Measurements from ENCODE around the gene UST.
"Not testable (repeated sequence)": the region's sequence is repeated elsewhere in the genome, so short reads cannot be mapped to it uniquely, and the experiment has no call there.

UST gene

DNA sequence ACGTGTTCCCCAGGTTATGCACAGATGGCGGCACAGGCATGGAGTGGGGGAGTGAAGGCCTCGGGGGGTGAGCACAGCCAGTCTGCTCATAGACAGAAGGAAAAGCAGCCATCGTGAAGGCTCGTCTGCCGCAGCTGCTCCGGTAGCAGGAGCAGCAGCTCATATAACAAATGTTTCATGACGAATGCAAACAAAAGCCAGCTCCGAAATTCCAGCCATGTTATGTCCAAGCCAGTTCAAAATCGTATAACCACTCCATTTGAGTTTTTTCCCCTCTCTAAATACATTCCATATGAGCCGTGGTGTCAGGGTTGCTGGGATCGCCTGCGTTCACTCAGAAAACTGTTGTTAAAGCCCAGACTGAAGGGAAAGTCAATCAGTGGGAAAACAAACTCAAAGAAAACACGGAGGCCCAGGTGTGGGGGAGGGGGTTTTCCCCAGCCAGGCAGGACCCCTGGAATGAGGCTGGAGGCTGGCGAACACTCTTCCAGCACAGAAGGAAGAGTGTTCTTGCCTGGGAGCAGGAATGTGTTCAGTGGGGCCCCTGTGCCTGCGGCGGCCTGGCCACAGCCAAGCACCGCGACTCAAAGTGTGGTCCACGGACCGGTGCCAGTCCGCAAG is 290.3 kb downstream of the UST start:
- no peak for DNase-seq (ENCODE audit: low spot score)

DNA sequence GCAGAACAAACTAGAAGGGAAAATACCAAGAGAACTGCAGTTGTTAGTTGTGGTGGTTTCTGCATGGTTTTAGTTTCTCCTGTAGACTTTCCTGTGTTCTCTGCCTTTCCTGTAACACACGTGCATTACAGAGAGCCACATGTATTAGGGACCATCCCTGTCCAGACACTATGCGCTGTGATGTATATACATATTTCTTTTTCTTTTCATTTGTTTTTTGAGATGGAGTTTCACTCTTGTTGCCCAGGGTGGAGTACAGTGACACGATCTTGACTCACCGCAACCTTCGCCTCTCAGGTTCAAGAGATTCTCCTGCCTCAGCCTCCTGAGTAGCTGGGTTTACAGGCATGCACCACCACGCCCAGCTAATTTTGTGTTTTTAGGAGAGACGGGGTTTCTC is 292.2 kb downstream of the UST start:
- DNase-seq (ENCODE audit: low spot score): not testable (repeated sequence)

DNA sequence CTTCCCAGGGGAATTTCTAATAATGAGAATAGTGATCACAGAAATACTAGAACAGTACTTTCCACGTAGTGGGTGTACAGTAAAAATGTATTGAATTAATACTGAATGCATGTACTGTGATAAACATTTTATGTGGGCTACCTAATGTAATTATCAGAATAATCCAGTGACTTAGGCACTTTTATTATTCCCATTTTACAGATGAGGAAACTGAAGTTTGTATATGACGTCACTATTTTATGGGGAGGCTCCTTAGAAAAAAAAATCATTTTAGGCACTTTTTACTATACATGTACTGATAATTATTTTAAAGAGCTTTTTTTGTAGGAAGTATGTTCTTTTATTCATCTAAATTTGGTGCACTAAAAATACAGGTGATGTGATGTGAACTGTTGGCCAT is 295.1 kb downstream of the UST start:
- no peak for DNase-seq (ENCODE audit: low spot score)

DNA sequence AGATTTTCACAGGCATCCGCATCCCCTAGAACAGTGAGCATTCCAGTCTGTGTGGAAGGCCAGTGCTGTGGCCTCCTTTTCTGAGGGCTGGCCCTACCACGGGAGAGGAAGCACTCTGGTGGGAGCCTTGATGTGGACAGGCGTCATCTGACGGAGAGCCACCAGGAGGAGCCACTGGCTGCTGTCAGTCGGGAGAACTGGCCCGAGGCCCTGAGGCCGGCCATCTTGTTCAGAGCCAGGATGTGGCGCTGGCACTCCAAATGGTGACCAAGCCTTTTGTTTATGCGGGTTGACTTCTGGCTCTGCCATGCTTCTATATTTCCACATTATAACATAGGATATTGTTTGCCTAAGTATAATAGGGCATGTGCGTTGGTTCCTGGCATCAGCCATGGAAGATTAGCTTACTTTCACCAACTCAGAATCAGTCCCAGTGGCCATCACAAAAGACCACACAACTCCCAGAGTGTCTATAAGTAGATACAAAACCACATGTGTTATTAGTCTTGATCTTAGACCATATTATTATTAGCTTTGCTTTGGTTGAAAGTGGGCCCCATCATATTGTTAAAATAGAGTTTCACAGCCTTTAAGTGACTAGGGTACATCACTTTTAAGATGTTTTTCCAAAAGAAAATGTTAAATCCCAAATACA is 296.8 kb downstream of the UST start:
- DNase-seq (ENCODE audit: low spot score): peak; percentile 66

DNA sequence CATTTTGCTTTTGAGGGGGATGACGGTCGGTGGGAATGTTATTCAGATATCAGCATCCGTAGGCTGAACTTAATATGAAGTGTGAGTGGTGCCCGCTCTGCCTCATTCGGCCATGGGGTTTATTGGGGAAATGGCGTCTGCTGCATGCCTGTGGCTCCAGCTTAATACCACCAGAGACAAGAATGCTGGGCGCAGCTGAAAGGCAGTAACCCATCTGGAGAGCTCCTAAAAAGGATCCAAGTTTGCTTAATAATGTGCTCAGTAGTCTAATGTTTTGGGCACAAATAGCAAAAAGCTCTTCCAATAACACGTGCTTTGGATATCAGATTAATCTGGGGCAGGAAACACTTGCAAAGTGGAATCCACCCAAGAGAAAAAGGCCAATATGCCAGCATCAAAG is 297.7 kb downstream of the UST start:
- no peak for DNase-seq (ENCODE audit: low spot score)

DNA sequence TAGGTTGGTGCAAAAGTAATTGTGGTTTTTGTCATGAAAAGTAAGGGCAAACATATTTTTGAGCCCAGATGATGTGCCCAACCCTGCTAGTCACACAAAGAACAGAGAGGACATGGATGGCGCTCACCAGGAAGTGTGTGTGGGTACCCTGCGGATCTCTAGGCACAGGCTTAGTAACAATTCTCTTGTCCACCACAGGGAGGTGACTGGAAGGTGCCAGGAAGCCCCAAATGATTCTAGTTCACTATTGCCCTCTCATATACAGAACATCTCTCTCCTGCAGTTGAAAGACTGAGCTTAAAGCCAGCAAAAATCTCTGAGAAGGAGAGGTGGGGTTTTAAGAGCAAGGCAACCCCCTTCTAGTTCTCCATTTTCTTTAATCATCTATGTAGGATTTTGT is 298.6 kb downstream of the UST start:
- no peak for DNase-seq (ENCODE audit: low spot score)

DNA sequence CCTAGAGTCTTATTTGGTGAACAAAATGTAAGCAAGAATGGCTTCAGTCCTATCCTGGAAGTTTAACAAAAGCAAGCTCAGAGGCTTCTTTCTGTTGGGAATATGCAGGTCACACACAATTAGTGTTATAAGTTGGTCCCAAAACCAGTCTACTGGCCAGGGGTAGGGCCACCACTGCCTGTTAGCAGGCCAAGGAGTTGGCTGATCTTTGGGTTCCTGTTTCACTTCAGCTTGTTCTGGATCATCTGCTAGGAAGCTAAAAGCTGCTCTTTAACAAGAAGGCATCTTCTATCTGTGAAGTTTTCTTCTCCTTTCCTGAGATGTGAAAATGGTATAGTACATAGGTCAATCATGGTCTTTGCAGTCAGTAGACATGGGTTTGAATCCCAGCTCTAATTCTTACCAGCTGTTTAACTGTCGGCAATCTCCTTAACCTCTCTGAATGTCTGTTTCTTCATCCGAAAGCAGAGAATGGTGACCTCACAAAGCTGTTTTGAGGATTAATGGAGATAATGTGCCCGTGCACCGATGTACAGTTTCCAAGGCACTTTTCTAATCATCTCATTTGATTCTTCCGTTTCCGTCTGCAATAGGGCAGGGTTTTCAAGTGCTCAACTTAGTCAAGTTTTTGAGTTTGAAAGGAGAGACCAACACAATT is 299.5 kb downstream of the UST start:
- no peak for DNase-seq (ENCODE audit: low spot score)

DNA sequence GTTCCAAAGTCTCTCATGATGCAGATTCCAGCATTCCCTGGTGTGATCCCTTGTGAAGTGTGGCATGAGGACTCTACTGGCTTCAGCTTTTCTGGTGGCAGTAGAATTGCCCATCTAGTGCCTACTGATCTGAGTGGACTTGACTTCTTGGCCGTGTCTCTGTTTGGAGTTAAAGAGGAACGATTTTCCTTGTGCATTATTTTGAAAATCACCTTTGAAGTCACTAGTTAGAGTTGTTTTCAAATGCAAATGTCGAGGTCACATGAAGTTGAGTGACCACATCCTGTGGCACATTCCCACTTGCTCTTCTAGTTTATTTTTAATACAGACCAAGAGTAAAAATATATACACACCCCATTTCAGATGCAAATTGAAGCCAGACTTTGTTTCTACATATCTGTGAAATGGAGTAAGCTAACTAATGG is 300.0 kb downstream of the UST start:
- no peak for DNase-seq (ENCODE audit: low spot score)

DNA sequence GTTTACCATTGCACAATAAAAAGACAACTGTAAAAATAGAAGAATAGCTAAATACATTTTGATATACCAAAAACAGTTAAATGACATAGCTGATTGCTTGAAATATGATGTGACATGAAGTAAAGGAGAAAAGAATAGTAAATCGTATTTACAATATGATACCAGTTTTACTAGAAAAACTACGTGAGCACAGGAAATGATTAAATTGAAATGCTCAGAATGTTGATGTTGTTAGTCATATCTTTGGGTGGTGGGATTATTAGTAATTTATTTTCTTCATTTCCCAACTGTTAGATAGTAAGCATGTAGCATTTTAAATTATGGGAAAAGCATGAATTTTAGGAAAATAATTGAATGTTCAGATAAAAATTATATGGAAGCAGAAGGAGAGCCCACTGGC is 302.4 kb downstream of the UST start:
- no peak for DNase-seq (ENCODE audit: low spot score)

DNA sequence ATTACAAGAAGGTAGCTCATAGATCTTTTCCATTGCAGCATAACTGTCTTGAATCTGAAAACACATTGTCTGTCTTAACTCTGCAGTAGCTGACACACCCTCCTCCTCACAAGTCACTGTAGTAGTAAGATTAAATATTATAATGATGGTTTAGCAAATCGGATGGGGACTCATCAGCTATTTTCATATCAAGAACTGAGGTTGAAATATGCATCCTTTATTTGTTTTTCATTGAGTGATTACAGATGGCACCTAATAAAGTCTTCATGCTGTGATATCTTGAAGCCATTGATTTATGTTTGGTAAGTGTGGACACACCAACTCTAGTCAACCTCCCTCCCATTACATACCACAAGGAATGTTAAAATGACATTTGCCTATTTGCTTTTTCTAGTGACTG is 303.3 kb downstream of the UST start:
- DNase-seq (ENCODE audit: low spot score): no peak

DNA sequence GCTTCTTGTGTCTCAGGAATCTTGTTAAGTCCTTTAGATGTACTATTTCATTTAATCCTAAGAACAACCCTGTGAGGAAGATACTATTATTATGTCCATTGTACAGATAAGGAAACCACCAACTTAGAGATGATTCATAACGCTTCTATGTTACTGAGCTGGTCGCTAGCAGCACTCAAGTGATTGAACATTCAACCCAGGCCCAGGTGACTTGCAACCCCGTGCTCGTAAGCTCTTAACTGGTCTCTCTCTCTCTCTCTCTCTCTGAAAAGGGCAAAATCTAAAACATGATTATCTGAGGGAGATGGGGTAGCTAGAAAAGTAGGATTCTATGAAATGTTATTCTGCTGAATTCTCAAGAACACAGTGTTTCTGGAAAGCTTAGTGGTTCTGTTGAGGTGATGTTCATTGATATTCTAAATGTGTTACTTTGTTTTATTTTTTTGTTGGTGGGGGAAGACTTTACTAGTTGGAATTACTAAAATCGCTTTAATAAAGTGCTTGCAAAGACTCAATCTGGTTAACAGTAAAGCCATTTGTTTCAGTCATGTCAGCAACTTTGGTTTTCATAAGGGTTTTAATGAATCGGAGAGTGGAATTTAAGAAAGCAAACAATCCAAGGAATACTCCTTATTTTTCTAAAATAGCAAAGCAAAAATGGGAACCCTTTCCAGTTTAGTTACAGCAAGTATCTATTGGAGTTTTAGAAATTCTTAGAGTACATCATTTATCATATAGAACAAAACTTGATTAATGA is 305.7 kb downstream of the UST start:
- no peak for DNase-seq (ENCODE audit: low spot score)

DNA sequence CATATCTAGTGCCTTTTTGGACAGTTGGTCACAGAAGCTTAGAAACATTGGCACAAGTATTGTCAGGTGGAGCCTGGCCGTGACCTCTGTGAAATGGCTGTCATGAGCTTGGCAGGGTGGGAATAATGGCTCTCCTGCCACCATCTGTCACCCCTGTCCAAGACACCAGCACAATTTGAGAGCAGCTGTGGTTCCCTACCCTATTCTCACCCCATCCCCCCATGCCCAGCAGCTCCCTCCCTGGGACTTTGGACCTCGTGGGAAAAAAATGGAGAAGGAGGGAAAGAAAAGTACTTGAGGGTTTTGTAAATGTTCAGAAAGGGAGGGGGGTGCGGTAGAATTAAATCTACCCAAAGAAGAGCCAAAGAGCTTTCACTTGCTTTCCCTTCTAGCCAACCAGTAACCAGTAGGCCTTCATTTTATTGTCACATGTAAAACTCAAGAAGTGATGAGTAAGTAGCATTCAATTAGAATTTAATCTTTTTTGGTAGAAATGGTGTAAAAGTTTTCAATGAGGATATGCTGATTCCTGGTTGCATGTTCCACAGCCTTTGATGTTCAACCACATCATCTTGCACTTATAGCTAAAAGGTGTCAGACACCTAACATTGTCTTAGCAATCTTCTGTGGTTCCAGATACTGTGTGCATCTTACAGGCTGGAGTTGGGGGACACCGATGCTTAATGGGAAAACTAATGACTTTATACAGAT is 307.2 kb downstream of the UST start:
- DNase-seq (ENCODE audit: low spot score): no peak

DNA sequence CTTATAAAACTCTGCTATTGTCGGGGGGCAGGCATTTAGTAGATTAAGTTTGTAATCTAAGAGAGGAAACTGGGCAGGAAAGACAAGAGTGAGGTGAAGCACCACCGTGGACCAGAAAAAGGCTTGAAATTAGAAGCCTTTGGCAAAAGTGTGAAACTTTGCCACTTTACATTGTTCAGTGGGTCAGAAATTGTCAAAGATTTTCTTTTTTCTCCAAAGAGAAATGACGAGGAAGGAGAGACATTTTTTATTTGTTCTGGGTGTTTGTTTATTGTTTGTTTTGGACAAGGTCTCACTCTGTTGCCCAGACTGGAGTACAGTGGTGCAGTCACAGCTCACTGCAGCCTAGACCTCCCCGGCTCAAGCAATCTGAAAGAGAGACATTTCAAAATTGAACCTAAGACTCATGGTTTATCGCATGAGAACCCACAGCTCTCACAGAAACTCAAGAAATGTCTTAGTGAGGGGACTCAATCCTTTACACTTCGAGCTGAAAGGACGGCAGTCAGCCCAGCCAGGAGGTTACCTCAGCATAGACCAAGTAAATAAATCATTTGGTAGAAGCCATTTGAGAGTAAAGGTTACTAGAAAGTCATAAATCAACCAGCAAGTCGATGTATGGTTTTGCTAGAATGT is 307.8 kb downstream of the UST start:
- no peak for DNase-seq (ENCODE audit: low spot score)

DNA sequence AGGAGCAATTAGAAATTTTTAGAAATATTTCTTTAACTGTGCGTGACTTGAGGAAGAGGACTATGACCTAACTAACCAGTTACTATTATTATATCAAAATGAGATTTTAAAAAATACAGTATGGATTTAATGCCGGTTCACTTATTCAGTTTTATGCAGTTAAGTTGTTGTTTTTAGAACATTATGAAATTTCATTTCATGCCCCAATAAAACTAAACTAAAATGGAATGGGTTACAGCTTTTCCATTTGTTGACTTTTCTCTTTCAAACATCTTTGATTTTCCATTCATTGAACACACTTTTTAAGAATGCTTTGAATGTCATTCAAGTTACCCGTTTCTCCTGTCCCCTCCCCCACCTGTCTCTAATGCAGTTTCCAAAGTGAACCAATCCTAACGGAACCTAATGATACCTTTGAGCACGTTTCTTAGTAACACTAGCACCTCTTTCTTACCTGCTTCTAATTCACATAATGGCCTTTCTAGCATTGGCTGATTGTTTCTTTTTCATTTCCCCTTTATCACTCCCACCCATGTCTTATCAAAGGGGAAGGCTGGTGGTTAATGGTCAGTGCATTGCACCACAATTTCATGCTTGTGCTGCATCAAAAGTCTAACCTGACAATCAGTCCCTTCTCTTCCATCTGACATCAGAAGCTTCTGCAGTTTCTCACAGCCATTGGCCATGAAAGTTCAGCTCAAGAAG is 308.5 kb downstream of the UST start:
- DNase-seq (ENCODE audit: low spot score): no peak

DNA sequence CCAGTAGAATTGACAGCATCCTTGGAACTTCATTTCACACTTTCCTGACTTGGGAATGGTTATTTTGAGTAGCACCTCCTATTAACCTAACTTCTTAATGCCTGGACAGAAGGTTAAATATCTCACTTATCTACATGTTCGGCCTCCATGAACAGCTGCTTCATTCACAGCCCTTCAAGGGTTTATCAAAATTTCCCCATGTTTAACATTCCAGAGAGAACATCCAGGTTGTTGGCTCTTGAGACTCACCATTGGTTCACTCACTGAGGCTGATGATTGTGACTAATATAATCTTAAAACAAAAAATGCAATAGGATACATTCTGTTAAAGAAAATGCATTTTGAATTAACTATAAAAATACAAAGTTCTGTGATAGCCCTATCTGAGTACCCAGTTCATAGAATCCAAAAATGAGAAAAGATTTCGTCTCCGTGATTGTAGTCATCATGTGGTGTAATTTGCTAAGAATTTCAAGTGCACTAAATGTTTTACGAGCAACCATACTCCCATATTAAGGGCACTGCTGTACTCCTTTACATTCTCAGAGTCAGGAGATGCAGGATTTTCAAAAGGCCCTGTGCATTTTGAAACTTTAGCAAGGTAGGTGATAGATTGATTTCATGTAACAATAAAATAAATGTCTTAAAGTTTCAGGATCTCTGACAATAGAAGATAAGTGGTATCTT is 310.1 kb downstream of the UST start:
- DNase-seq (ENCODE audit: low spot score): no peak

DNA sequence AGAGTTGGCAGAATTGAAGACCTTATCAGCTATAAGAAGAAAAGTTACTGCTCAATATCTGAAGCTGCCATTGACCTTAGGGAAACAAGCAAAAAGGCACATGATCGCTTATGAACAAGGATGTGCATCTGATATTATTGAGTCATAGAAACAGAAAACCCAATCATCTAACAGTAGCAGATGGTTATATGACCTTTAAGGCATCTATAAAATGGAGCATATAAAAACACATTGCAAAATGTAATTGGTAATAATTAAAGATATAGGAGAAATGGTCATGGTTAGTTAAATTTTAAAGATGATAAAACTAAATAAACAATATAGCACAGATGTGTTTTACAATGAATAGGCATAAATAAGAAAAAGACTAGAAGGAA is 310.6 kb downstream of the UST start:
- no peak for DNase-seq (ENCODE audit: low spot score)

DNA sequence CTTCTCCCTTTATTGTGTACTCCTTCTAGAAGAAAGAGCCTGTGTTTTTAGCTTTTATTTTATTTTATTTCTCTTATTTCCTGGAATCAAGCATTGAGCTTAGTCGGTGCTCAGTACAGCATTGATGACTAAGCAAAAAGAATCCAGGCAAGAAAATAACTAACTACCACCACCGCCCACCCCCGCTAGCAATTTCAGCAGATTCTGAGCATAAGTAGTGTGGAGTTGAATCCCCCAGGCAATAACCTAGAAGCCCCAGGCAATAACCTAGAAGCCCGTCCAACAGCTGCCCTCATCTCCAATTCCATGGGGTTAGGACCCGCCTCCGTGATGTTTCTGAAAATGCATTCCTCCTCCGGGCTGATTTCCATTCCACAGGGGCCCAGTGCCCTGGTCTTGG is 312.7 kb downstream of the UST start:
- DNase-seq (ENCODE audit: low spot score): no peak

DNA sequence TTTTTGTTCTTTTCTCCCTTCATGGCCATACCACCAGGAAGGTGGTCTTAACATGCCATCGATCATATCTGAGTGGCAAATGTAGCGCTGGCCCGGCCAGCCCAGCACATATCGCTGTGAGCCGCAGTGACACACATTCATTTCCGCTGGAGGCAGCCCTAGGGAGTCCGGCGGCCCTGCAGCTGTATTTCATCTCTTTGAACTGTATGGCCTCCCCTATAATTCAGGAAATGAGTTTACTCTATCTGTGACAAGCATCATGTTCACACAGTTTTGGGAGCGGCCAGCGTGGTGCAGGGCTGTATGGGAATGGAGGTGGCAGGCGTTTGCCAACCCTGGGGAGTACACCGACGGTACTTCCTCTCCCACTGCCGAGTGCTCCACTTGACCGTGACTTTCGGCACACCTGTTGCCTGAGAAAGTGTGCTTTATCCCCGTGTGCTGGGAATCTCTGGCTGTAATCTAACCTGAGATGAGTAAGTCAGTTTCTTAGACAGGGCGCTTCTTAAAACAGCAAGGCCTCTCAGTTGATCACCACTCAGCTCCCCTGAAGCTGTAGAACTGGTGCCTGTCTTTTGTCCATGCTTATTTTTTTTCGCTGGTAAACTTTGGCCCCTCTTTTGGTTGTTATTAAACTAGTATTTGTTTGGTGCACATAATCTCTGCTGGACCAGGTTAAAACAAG is 313.6 kb downstream of the UST start:
- DNase-seq (ENCODE audit: low spot score): no peak

DNA sequence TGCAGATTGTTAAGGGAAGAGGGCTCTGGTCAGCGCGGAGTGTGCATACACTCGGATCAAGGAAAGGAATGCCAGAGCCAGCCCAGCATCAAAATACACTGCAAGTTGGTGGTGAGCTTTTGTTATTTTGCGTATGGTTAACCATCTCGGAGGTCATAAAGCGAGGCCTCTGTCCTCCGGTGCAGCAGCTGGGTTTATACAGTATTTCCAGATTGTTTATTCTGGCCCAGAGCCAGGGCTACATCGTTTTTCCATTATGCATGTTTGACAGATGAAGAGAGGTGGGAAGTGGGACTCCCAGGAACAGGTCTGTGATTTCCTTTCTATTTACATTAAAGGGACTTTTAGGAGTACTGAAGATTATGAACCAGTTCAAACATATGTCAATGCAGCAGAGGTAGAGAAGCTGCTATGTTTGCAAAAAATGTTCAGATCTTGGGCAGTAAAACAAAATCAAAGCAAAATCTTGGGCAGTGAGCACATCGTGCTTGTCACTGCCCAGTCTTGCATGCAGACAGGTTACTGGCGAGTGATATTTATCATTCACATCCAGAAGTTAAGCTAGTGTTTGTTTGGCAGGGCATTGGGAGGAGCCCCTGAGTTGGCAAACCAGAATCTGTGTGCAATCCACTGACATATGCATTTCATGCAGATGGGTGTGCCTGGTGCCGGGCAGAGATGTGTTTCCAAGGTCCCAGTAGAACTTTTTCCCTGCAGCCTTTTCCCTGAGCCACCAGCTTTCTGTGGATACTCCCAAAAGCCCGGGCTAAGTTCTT is 314.3 kb downstream of the UST start:
- DNase-seq (ENCODE audit: low spot score): peak; percentile 23
